Gastrocnemius medialis (tissue), 4 donors: Measurements from ENCODE around the gene FDXACB1. TPM values are rescaled to one million over a fixed set of nuclear protein-coding genes. Genes with fewer than 3 reads are reported as not detected.

Source experiments
- ATAC-seq, 2 donors: fragments of 150-250 bp; one replicate each; pipeline ENCODE4 v1.9.1; 2016
- DNase-seq, 2 donors: peaks; one replicate each; pipeline ENCODE4 v3.0.0-alpha.2; 2019
- H3K27ac ChIP-seq, 4 donors: fragments of 200-600 bp; sonication (generic); 1 replicate in 1 of 4; 2 replicates in 3 of 4; pipeline ENCODE4 v1.5.1; 2016 to 2018; ENCODE audit warnings: mild to moderate bottlenecking in 2 of 4, moderate library complexity in 1 of 4
- H3K27me3 ChIP-seq, 3 donors: fragments of 200-600 bp; sonication (generic) in 2 of 3; 1 replicate in 1 of 3; 2 replicates in 2 of 3; pipeline versions ENCODE4 v1.5.1 to v1.6.0; 2016 to 2019; ENCODE audit warnings: mild to moderate bottlenecking in 1 of 3, moderate library complexity in 1 of 3
- H3K36me3 ChIP-seq, 2 donors: fragments of 200-600 bp; sonication (generic) in 1 of 2; one replicate each; pipeline ENCODE4 v1.5.1; 2017 to 2018
- H3K4me1 ChIP-seq, 2 donors: fragments of 200-600 bp; sonication (generic) in 1 of 2; one replicate each; pipeline ENCODE4 v1.5.1; 2016 to 2017; ENCODE audit warnings: mild to moderate bottlenecking in 2 of 2
- H3K4me3 ChIP-seq, 4 donors: fragments of 200-600 bp; sonication (generic) in 3 of 4; 1 replicate in 1 of 4; 2 replicates in 3 of 4; pipeline ENCODE4 v1.5.1; 2016 to 2019; ENCODE audit warnings: mild to moderate bottlenecking in 2 of 4
- H3K9me3 ChIP-seq, 3 donors: fragments of 200-600 bp; sonication (generic) in 2 of 3; 1 replicate in 1 of 3; 2 replicates in 2 of 3; pipeline ENCODE4 v1.5.1; 2016 to 2019
- CTCF ChIP-seq, 5 experiments: fragments of 450-650 bp in 3 of 5; fragments of 200-600 bp in 2 of 5; sonication (generic) in 2 of 5; IDR thresholded peaks in 4 of 5; conservative IDR thresholded peaks in 1 of 5; 1 replicate in 4 of 5; 2 replicates in 1 of 5; pipeline ENCODE4 v1.5.1; 2016 to 2019; ENCODE audit warnings: antibody characterized with exemption in 5 of 5, mild to moderate bottlenecking in 3 of 5, moderate library complexity in 3 of 5
- POLR2A ChIP-seq, 2 donors: fragments of 450-650 bp; IDR thresholded peaks; one replicate each; pipeline ENCODE4 v1.6.1; 2017; ENCODE audit warnings: antibody characterized with exemption in 2 of 2, mild to moderate bottlenecking in 2 of 2, moderate library complexity in 2 of 2
- in situ Hi-C, 4 donors: fragments of 200-750 bp; cut with MboI; loops; one replicate each; pipeline versions ENCODE4 v1.15.0 to v1.8.0; 2017; ENCODE audit warnings: low sequenced_read_pairs in 4 of 4
- intact Hi-C: fragments of 100-400 bp; cut with DNase I; formaldehyde crosslinking; loops from one replicate; pipeline ENCODE4 v1.15.1; 2023; ENCODE audit warnings: low total_unique reads
- total RNA-seq, 4 donors: library from RNA; depleted of rRNA; stranded (reverse); fragments of >200 nt; gene quantifications; one replicate each; pipeline versions ENCODE4 v1.1.0 to v1.2.3, GENCODE V29; 2016

FDXACB1 gene
- total RNA-seq, 4 donors from 2014 or later = 0.11 to 0.91 (median 0.29) TPM

- in situ Hi-C loops = no loop called here
- no peak overlapping the region for H3K4me3 ChIP-seq
- H3K4me1 ChIP-seq = peaks cover 42 to 61% of the 10 kb centered on the region in 2 donors
- no peaks in the 10 kb centered on the region for H3K27me3 ChIP-seq
- DNase-seq = no peak
- no peaks in the 10 kb centered on the region for H3K9me3 ChIP-seq
- intact Hi-C loops = loop anchor here (5.0 kb wide), 1 partner anchor 49 kb away; no protein-coding TSS in a partner anchor
- peaks cover 0 to 4% of the 10 kb centered on the region in 2 donors for H3K36me3 ChIP-seq
- TF ChIP-seq POLR2A (IDR thresholded peaks at IDR 0.05) (no peak), CTCF (IDR thresholded peaks at IDR 0.05 in 4 of 5, conservative IDR thresholded peaks at IDR 0.05 in 1 of 5) (no peak)
- H3K27ac ChIP-seq = peak overlapping the region; percentile 69 to 81 (median 76)
- peak; percentile 42 to 48 for ATAC-seq
Observed at GRCh38 chr11:111836721-111837120, 42.2 kb downstream of the FDXACB1 start.

GRCh38 chr11:111836162-111836561 lies 42.8 kb downstream of the FDXACB1 start:
- TF ChIP-seq CTCF (IDR thresholded peaks at IDR 0.05 in 4 of 5, conservative IDR thresholded peaks at IDR 0.05 in 1 of 5) (no peak), POLR2A (IDR thresholded peaks at IDR 0.05) (no peak)
- DNase-seq = no peak
- Histone ChIP-seq H3K4me3 (no peak overlapping the region), H3K9me3 (no peaks in the 10 kb centered on the region), H3K27ac (peak overlapping the region; percentile 69 to 81 (median 76)), H3K36me3 (peaks cover 0 to 4% of the 10 kb centered on the region in 2 donors), H3K4me1 (peaks cover 37 to 57% of the 10 kb centered on the region in 2 donors), H3K27me3 (no peaks in the 10 kb centered on the region)
- intact Hi-C loops (loop anchor here (5.0 kb wide), 1 partner anchor 49 kb away; no protein-coding TSS in a partner anchor), in situ Hi-C loops (no loop called here)
- ATAC-seq = peak in 1 of 2 donors; percentile 31

GRCh38 chr11:111835665-111836064 lies 43.3 kb downstream of the FDXACB1 start:
- no peak for DNase-seq
- Histone ChIP-seq H3K9me3 (no peaks in the 10 kb centered on the region), H3K36me3 (peaks cover 0 to 4% of the 10 kb centered on the region in 2 donors), H3K27me3 (no peaks in the 10 kb centered on the region), H3K27ac (peak overlapping the region; percentile 69 to 81 (median 76)), H3K4me3 (no peak overlapping the region), H3K4me1 (peaks cover 34 to 52% of the 10 kb centered on the region in 2 donors)
- intact Hi-C loops = loop anchor here (5.0 kb wide), 1 partner anchor 48 kb away; no protein-coding TSS in a partner anchor
- no peak for ATAC-seq
- in situ Hi-C loops = no loop called here
- TF ChIP-seq POLR2A (IDR thresholded peaks at IDR 0.05) = no peak
- no peak for TF ChIP-seq CTCF (IDR thresholded peaks at IDR 0.05 in 4 of 5, conservative IDR thresholded peaks at IDR 0.05 in 1 of 5)

- TF ChIP-seq CTCF (IDR thresholded peaks at IDR 0.05 in 4 of 5, conservative IDR thresholded peaks at IDR 0.05 in 1 of 5) = no peak
- H3K27me3 ChIP-seq = no peaks in the 10 kb centered on the region
- no peak overlapping the region for H3K4me3 ChIP-seq
- H3K4me1 ChIP-seq = peaks cover 29 to 42% of the 10 kb centered on the region in 2 donors
- in situ Hi-C loops = no loop called here
- DNase-seq = no peak
- ATAC-seq = no peak
- intact Hi-C loops = loop anchor here (5.0 kb wide), 1 partner anchor 47 kb away; no protein-coding TSS in a partner anchor
- peak overlapping the region; percentile 4 to 81 (median 72) for H3K27ac ChIP-seq
- peaks cover 0 to 4% of the 10 kb centered on the region in 2 donors for H3K36me3 ChIP-seq
- H3K9me3 ChIP-seq = no peaks in the 10 kb centered on the region
Observed at GRCh38 chr11:111834432-111835163, 44.4 kb downstream of the FDXACB1 start.
